Measurements from ENCODE around the gene ADCY3. TPM values are rescaled to one million over a fixed set of nuclear protein-coding genes. Genes with fewer than 3 reads are reported as not detected.

The ADCY3 gene
- total and polyA plus RNA-seq, 10 of the 15 experiments (the other 5 are each of a cell fraction or from before 2014, with no cell fraction given), result 2.8 to 102 (median 50.4) TPM

GRCh38 chr2:24873619-24874018, 46.4 kb downstream of the ADCY3 start:
- no peaks in the 10 kb centered on the region for H4K20me1 ChIP-seq (ENCODE audit: control insufficient read depth, insufficient read depth)
- H3K9me3 ChIP-seq (replicated peaks; ENCODE audit: control insufficient read depth, insufficient read depth, low read length), result no peaks in the 10 kb centered on the region
- no peak overlapping the region for H3K9ac ChIP-seq (ENCODE audit: control insufficient read depth, insufficient read depth, low read length)
- H3K79me2 ChIP-seq (ENCODE audit: control insufficient read depth, insufficient read depth, low read length), result peaks cover 2% of the 10 kb centered on the region; the same call in 1 of the 2 replicates
- 93% methylated on average over 8 of the region's 8 CpGs for WGBS (ENCODE audit: insufficient coverage, insufficient replicate concordance, low lambda C conversion rate, missing lambda C conversion rate)
- TF ChIP-seq YBX1 (IDR thresholded peaks at IDR 0.05), result no peak
- no peak for TF ChIP-seq NFYA (IDR thresholded peaks at IDR 0.05; ENCODE audit: borderline replicate concordance, low read depth, low read length)
- TF ChIP-seq ZNF274 (IDR thresholded peaks at IDR 0.05; ENCODE audit: insufficient read depth, insufficient read length), result no peak
- TF ChIP-seq TARDBP (IDR thresholded peaks at IDR 0.05; ENCODE audit: borderline replicate concordance), result no peak
- TF ChIP-seq ZBTB33 (IDR thresholded peaks at IDR 0.05), result no peak
- TF ChIP-seq SMAD1 (IDR thresholded peaks at IDR 0.05; ENCODE audit: low read depth, partially characterized antibody), result no peak
- no peak for TF ChIP-seq NFYB (IDR thresholded peaks at IDR 0.05; ENCODE audit: insufficient read depth, low read depth, low read length)
- TF ChIP-seq SMARCA5 (IDR thresholded peaks at IDR 0.05), result no peak
- no peak for TF ChIP-seq BCL3 (IDR thresholded peaks at IDR 0.05; ENCODE audit: borderline replicate concordance, insufficient read depth, low read depth, low read length, poor library complexity, severe bottlenecking)
- TF ChIP-seq MXI1 (IDR thresholded peaks at IDR 0.05; ENCODE audit: low read depth, low read length), result no peak
- TF ChIP-seq ELK1 (IDR thresholded peaks at IDR 0.05; ENCODE audit: low read depth, low read length), result no peak
- no peak for TF ChIP-seq PAX8 (IDR thresholded peaks at IDR 0.05)
- TF ChIP-seq DPF2 (IDR thresholded peaks at IDR 0.05), result no peak
- no peak for TF ChIP-seq RFX5 (IDR thresholded peaks at IDR 0.05; ENCODE audit: low read depth, low read length)
- no peak for TF ChIP-seq RELA (IDR thresholded peaks at IDR 0.05; ENCODE audit: borderline replicate concordance, partially characterized antibody)
- FAIRE-seq, result no peak
- in situ Hi-C loops (cut with MboI), result no loop called here
- ChIA-PET CTCF (no interaction called here), SMC1A (ENCODE audit: uncharacterized antibody, unreplicated experiment) (no interaction called here), RAD21 (ENCODE audit: unreplicated experiment) (no interaction called here), POLR2A (no interaction called here)
- H3K4me2 ChIP-seq (ENCODE audit: control insufficient read depth, insufficient read depth), result no peak overlapping the region
- H3K4me3 ChIP-seq, result no peak overlapping the region
- no TSS peak for BruUV-seq (replicated peaks)
- H3K4me1 ChIP-seq (ENCODE audit: control insufficient read depth, insufficient read depth, low read length), result no peaks in the 10 kb centered on the region
- H3K27ac ChIP-seq (ENCODE audit: control insufficient read depth, insufficient read depth), result no peak overlapping the region
- no peaks in the 10 kb centered on the region for H3K27me3 ChIP-seq (replicated peaks in 1 of 2; ENCODE audit: control insufficient read depth in 2 of 2, insufficient read depth in 2 of 2, low read length in 1 of 2)
- DNase-seq (ENCODE audit: low read depth, low spot score), result no peak
- ATAC-seq, result no peak
- H2AFZ ChIP-seq (ENCODE audit: control insufficient read depth, low read depth, low read length), result no peak overlapping the region
- H3K36me3 ChIP-seq (ENCODE audit: control insufficient read depth in 2 of 2, insufficient read depth in 2 of 2, low read length in 1 of 2), result peaks cover 10 to 22% of the 10 kb centered on the region in 2 experiments; a peak in 3 of 4 replicates
- intact Hi-C loops (cut with micrococcal nuclease; ENCODE audit: unreplicated experiment), result no loop called here
